GM04503 (cell line): ENCODE data around the gene OPCML.

Experiments
- DNase-seq: peaks from one replicate; pipeline ENCODE4 v3.0.0-alpha.2; 2012; ENCODE audit warnings: low read depth

Gene OPCML

DNA sequence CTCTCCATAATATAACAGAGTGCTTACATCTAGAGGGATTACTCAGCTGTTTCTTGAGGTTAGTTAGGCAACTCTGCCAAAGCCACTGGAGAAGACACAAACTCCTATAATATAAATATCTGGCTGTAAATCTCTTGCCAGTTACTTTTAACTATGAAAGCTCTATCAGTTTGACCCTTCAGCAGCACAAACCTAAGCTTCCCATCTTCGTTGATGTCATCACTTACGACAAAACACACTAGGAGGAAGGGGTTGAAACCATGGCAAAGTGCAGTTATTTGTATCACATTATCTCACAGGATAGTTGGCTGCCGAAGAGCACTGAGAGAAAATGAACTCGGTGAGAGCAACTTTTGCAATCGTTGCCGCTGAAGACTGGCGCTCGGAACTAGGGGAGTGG lies 922.1 kb downstream of the OPCML start:
- no peak for DNase-seq

DNA sequence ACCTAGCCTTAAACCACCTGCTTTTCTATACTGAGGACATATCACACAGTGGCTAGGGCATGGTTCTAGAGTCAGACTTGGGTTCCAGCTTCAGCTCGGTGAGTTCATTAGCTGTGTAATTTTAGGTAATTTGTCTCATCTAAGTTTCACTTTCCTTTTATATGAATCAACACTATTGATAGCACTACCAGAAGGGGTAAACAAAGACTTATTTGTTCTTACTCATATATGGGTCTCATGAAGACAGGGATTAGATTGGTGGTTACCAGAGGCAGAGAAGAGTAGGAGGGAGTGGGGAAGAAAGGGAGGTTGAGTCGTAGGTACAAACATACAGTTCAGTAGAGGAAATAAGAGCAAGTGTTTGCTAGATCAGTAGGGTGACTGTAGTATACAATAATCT lies 924.7 kb downstream of the OPCML start:
- DNase-seq: no peak

DNA sequence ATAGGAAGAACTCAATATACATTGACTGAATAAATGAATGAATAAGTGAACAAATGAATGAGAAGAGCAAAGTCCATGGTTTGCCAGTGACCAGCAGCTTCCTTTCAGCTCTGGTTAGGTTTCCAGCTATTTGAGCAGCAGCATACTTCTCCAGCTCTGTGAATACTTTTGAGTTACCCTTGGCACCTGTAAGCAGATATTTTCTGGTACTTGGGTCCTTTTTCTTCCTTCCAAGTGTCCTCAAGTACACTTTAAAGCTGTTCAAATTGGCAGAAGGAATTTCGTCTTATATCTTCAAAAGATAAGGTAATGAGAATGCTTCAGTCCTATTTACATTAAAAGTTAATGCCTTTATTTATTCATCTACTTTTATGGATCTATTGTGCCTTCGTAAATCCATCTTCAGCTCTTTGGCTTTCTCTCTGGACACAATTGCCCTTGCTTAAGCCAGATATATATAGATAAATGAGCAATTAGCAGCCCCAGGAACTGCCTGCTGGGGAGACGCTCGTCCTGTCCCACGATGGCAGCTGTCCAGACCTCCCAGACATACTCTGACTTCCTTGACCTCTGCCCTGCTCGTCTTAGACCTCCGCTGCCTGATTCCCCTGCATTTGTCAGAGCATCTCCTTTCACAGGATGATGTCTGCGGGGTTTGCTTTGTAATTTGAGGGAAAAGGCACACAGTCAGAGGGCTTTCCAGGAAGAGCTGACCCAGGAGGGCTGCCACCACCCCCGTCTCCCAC lies 926.3 kb downstream of the OPCML start:
- DNase-seq: no peak

DNA sequence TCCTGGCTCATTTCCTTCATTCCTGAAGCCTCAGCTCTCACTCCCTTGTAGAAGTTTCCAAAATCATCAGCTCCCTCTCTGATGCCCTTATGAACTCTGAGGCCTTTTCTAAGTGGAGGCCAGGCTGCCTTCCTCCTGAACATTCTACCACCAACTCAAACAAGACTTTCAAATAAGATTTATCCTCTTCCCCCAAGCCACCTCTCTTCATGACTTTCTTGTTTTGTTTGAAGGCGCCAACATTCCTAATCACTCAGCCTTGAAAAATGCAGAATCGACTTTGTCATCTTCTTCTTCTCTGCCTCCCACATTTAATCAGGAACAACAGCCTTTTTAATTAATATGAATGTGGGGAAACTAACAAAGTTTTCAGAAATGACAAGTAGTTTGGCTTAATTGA lies 927.9 kb downstream of the OPCML start:
- DNase-seq: peak; percentile 81

DNA sequence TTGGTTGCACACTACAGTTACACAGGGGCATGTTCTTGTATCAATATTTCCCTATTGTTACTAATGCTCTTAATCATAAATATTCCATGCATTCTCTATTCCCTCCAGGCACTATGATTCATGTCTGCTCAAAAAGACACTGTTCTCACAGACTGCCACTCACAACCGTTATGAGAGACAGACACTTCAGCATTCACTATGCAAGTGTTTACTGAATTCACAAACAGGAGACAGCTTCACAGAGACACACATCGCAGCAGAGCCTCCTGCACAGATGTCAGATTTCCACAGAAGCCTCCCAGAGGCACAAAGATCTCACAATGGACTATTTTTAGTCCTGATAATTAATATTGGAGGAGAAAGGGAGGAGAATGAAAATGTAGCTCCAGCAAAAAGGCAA lies 930.4 kb downstream of the OPCML start:
- no peak for DNase-seq

DNA sequence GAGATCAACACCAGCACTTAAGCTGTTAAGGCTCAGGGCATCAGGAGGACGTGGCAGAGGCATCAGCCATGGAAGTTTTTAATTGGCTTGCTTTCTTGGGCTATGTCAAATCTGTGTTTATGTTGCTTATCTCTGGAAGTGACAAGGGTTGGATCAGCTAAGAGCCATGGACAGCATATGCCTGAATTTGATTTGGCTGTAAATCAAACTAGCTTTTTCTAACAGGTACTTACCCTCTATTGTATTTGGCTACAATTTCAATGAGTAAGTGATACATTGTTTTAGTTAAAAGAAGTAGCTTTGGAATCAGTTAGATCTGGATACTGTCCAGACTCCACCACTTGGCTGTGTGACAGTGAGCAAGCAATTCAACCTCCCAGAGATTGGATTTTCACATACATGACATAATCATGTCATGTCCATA lies 936.6 kb downstream of the OPCML start:
- no peak for DNase-seq

DNA sequence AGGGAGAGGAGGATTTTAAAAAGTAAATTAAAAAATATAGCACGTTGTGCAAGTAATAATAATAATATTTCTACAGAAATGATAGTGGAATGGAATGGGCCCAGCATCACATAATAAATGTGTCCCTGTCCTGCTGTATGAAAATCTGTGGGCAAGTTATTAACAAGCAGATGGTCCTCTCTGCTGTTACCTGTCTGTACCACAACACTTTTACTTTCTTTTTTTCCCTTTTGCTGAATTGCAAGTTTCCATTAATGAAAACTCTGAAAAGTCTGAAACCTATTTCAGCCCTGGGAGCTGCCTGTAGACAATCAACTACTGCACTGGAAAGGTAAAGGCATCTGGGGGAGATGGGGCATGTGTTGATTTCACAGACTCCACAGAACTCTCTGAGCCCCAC lies 937.1 kb downstream of the OPCML start:
- DNase-seq: no peak

DNA sequence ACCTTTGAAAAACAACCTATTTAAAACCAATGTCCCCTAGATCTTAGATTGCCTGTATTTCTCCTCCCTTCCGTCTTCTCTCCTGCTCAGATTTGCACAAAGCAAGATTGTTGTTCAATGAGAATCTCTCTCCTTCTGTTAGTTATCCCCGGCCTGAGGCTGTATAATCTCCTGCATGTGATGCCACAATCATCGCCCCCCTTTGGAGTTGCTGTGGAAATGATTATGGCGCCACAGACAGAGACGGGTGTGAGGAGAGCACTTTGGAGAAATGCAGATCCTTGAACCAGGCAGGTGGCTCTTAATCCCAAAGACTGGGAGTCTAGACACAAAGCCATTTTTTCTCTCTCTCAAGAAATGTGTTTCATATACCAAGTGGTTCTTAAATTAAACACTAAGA lies 941.3 kb downstream of the OPCML start:
- DNase-seq: no peak

DNA sequence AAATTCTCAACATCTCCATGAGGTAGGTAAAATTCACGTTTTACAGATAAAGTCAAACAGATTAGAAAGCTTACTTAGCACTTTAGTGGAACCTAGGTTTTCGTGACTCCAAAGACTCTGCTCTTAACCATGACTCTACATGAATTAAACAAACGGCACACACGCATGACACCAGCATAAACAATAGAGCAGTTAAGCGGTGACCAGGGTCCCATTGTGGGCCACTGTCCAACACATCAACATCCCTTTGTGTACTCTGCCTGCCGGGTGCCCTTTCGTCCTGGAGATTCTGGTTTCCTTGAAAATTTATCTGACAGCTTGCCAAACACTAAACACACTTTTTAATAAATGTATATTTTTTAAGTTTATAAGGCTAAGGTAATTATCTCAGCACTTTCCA lies 941.7 kb downstream of the OPCML start:
- no peak for DNase-seq

DNA sequence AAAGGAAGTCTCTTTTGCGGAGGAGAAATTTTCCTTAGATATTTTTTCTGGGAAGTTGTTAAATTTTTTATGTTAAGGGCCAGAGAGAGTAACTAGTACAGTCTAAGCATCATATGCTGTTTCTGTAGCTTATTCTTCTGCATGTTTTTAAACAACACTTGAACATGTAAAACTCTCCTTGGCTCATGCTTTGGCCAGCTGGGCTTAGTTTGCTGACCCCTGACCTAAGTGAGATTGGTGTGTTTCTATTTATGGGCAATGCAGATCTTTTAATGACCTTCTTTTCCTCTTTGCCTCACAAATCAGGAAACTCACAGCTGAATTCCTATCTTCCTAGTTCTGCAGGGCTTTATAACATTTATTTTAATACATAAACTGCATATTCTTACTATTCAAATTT lies 942.5 kb downstream of the OPCML start:
- DNase-seq: no peak

DNA sequence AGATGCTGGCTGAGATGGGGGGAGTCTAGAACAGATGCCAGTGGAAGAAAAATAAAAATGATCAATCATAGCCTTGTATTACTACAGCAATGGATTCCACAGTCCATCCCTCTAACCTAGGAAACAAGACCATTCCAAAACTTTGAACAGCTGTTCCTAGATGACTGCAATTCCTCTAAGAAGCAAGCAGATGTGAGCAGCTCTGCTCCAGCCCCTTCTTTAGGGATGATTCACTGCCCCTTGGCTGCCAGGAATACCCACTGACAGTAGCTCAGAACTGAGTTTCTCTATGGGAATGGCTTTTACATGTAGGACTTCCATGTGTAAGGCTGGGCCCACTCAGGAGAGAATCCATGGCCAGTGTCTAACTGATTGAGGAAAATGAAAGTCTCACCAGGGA lies 943.9 kb downstream of the OPCML start:
- DNase-seq: peak; percentile 21

DNA sequence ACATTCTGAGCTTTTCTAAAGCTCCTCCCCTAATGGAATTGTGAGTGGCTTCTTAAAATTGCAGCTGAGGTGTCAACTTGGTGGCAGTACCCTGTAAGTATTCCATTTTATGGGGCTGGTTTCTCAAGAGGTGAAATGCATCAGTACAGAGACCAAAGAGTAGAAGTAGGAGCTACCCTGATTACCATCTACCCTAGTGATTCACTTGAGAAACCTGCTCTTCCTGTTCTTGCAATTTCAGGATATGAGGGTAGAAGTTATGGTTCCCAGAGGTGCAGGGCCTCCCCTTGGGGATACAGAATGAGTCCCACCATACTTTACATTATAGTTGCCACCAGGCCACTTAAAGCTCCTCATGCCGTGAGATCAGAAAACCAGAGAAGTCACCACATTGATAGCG lies 944.6 kb downstream of the OPCML start:
- no peak for DNase-seq

DNA sequence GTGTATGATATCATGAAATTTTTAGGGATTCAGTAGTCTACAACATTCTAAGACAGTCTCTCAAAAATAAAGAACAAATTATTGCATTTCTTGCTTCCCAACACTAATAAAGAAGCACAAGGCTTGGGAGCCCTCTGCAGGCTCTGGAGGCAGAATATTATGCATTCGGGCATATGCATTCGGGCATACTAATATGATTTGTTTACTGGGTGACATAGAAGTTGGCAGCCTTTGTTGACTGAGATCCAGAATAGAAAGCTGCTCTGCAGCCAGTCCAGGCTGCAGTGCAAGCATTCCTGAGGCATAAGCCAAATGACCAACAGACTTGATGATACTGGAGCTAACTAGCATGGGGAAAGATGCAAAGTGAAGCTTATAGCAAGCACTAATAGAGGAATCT lies 945.5 kb downstream of the OPCML start:
- peak; percentile 67 for DNase-seq

DNA sequence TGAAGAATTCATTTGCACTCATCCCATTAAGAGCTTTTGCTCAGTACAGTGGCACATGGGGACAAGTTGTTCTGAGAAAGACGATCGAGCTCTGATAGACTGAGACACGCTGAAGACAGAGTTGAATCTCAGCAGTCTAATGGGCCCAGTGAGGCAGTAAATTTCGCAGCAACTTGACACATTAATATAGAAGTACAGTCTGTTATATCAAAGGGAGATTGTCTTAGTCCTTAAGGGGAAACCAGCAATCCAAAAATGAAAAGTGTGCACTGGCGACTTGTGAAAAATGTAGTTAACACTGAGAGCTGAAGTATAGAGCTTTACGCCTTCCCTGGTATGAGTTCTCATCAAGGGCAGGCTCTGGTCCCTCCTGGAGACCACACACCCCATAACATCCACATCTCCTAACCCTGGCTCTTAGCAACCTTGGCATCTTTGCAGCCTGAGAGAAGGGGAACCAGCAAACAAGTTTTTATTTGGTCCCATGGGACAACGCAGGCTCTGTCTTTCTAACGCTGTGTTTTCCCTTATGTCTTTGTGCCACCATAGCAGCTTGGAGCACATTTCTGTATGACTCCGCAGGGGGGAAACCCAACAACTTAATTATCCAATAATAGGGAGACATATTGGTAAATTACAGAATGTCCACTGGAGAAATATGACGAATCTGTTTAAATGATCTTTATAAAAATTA lies 952.5 kb downstream of the OPCML start:
- no peak for DNase-seq

DNA sequence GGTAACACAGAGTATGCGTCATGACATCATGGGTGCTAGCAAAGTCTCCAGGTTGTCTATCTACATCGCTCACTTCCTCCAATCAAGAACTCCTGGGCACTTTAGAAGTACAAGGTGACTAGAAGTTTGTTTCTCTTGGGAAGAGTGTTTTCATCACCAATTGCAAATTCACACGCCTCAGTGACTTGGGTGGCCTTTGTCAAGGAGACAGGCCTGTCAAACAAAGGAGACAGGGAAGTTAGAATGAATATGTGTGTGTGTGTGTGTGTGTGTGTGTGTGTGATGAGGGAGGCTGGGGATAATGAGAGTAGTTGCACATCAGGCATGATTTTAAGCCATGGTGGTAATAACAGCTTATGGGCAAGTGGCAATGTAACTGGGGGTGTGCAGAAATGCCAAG lies 953.2 kb downstream of the OPCML start:
- DNase-seq: no peak

DNA sequence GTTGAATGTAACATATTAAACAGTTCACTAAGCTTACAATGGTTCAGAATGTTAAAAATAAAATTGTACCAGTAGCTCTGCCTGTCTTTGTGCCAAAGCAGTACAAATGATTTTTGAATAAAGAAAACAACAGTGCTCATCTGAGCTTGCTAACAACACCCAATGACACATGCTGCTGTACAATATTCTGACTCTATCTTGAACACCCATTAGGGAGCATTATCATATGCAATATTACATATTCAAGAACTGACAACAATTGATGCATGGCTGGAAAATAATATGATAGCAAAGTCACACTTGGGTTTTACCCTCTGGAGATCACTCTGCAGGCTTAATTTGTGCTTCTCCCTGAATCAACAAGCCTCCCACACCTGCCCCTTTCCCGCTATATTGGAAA lies 953.7 kb downstream of the OPCML start:
- no peak for DNase-seq

DNA sequence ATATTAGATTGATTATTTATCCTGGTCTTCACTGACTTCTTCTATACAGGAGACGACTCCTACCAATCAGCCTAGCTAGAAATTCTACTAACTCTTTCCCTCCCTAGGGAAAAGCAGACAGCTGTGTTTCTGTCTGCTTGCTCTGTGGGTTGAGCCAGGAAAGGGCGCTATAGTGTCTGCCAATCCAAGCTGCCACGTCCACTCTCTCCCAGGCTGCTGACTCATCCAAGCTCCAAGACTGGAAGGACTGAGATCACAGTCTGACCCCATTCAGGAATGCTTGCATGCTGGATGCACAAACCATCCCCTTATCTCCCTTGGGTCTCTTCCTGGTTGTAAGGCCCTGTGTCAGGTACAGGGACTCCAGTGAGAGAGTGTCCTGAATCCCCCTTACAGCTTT lies 955.6 kb downstream of the OPCML start:
- peak; percentile 87 for DNase-seq

DNA sequence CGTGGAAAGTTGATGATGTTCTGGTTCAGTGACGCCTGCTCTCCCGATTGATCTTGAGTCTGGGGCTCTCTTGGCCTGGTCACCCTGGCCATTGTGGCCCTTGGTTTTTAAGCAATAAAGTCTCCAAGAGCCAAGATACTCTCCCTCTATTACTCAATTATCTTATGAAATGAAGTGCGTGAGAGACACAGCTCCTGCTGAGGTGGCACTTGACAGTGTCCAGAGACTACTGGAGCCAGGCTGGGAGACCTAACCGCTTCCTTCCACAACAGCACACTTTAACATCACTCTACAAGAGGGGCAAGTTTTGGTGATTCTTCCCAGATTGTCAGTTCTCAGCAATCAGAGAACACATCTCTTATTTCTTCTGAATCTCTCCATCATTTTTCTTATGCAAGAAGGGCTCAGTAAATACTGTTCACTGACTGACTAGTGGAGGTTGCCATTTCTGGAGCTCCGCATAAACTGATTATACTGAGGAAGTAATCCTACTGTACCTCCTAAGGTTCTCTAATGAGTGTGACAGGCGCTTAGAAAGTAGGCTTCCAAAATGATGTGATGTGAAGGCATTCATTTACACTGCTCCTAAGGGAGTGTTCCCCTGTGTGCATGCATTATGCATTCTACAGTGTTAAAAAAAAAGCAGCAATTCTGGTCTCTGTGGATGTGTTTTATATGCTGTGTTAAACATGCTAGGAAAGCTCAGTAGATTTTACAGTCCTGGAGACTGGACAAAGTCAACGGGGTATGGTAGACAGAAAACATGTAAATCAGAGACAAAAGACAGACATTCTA lies 968.0 kb downstream of the OPCML start:
- no peak for DNase-seq

DNA sequence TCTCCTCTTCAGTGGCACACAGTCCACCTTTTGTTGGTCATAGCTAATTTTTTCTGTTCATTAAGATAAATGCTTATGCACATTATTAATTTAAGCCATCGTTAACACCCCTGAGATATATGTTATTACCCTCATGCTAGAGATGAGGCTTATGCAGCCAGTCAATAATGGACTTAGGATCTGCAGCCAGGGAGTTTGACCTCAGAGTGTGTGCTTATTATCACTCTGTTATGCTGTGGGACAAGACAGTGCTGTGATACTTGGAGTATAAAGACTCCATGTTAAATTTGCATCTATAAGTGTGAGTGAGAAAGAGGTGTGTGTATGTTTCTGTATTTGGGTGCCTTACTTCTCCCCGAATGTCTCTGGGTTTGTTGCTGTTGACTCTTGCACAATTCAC lies 969.3 kb downstream of the OPCML start:
- no peak for DNase-seq

DNA sequence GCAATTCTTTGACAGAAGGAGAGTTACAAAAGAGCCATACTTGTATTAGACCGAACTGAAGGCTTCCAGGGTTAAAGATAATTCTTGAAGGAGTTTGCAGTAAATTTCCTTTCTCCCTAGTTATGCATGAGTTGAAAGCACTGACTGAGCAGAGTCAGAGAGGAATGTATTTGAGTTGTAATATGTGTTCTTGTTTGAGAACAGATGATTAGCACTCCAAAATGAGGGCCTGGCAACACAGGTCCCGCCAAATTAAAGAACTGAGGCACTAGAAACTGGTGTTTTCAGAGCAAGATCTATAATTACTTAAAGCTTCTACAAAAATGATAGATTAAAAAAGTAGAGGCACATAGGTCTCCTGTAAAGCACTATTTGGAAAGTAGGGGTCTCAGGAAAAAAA lies 970.4 kb downstream of the OPCML start:
- no peak for DNase-seq

DNA sequence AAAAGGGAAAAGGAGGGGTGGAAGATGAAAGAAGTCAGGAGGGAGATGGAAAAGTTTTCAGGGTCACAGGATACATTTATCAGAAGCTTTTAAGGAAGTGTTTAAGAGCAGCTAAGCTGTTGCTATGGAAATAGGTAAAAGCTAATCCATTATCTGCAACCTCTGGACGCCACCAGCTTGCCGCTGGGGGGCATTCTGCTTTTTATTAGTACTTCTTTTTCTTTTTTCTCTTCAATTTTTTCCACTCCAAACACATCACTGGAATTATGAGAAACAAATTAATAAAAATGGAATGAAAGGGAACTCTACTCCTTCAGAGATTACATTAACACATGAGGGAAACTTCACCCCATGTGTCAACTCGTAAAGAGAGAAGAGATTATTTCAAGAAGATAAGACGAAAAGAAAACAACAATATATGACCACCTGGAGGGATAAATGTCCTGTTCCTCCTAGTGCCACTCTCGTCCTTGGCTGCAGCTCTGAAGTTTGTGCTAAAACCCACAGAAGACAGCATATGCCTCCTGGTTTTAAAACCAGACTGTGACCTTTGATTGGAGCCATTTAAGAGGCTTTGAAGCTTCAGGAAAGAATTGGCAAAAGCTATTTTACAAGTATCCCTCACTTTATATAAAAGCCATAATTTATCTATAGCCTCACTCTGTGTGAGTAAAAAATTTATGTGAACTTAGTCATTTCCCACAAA lies 972.8 kb downstream of the OPCML start:
- no peak for DNase-seq

DNA sequence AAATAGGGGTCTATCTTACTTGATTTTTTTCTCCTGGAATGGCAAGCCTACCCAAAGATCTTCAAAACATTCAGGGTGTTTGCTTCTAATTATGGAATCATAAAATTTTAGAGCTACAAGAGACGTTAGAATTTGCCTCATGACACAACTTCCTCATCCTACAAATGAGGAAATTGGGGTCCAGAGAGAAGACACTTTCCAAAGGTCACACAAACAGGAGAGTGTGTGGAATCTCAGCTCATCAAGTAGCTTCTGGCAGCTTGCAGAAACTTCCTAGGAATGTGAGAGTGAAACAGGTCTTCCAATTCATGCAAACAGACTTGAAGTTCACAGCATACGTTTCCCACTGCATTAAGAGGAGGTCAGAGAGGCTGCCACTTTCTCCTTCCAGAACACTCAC lies 976.0 kb downstream of the OPCML start:
- no peak for DNase-seq

DNA sequence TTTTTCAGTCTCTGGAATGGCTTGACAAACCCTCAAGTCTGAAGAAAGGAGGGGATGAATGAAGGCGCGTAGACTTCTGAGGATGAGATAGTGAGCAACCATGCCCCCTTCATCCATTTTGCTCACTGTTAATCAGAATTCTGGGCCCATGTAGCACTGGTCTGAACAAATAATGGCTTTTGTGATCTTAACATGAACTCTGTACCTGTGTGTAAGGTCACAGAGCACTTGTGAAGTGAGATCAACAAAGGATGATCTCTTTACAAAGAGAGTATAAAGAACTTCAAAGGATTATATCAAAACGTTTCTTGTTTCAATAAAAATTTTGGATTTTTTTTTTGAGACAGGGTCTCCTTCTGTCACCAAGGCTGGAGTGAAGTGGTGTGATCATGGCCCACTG lies 976.7 kb downstream of the OPCML start:
- DNase-seq: no peak
